ENCODE data around the gene ANKRD33B. TPM values are rescaled to one million over a fixed set of nuclear protein-coding genes. Genes with fewer than 3 reads are reported as not detected.

ANKRD33B gene
- total and polyA plus RNA-seq, 9 donors, result 1.1 to 1.9 (median 1.5) TPM

GRCh38 chr5:10536931-10537579 lies 26.8 kb upstream of the ANKRD33B start:
- no peak overlapping the region for H3K4me3 ChIP-seq (ENCODE audit: low read length)
- peaks cover 19% of the 10 kb centered on the region for H3K4me1 ChIP-seq (ENCODE audit: control insufficient read depth, insufficient read depth, low read length)
- H3K9me3 ChIP-seq (replicated peaks; ENCODE audit: control insufficient read depth, low read depth, low read length), result no peaks in the 10 kb centered on the region
- H3K36me3 ChIP-seq (ENCODE audit: control insufficient read depth, insufficient read depth, low read length), result no peaks in the 10 kb centered on the region
- 15% methylated on average over 10 of the region's 13 CpGs for WGBS (ENCODE audit: insufficient coverage)
- peak; percentile 33 for DNase-seq
- no peak overlapping the region for H3K27ac ChIP-seq (ENCODE audit: low read length)
- H3K27me3 ChIP-seq (ENCODE audit: control insufficient read depth, insufficient read depth, low read length), result peaks cover 21% of the 10 kb centered on the region

GRCh38 chr5:10537624-10538023 lies 26.2 kb upstream of the ANKRD33B start:
- no peak for DNase-seq
- Histone ChIP-seq H3K4me1 (ENCODE audit: control insufficient read depth, insufficient read depth, low read length) (peaks cover 18% of the 10 kb centered on the region), H3K4me3 (ENCODE audit: low read length) (no peak overlapping the region), H3K9me3 (replicated peaks; ENCODE audit: control insufficient read depth, low read depth, low read length) (no peaks in the 10 kb centered on the region), H3K27me3 (ENCODE audit: control insufficient read depth, insufficient read depth, low read length) (peaks cover 22% of the 10 kb centered on the region), H3K27ac (ENCODE audit: low read length) (no peak overlapping the region), H3K36me3 (ENCODE audit: control insufficient read depth, insufficient read depth, low read length) (no peaks in the 10 kb centered on the region)
- no CpG with 5 or more reads among the region's 4 CpGs for WGBS (ENCODE audit: insufficient coverage)

GRCh38 chr5:10538103-10538788 lies 25.6 kb upstream of the ANKRD33B start:
- H3K27me3 ChIP-seq (ENCODE audit: control insufficient read depth, insufficient read depth, low read length), result peaks cover 25% of the 10 kb centered on the region
- WGBS (ENCODE audit: insufficient coverage), result 79% methylated on average over 13 of the region's 14 CpGs
- no peak for DNase-seq
- no peaks in the 10 kb centered on the region for H3K36me3 ChIP-seq (ENCODE audit: control insufficient read depth, insufficient read depth, low read length)
- no peak overlapping the region for H3K4me3 ChIP-seq (ENCODE audit: low read length)
- no peak overlapping the region for H3K27ac ChIP-seq (ENCODE audit: low read length)
- H3K4me1 ChIP-seq (ENCODE audit: control insufficient read depth, insufficient read depth, low read length), result peaks cover 13% of the 10 kb centered on the region
- H3K9me3 ChIP-seq (replicated peaks; ENCODE audit: control insufficient read depth, low read depth, low read length), result no peaks in the 10 kb centered on the region

GRCh38 chr5:10538789-10539686 lies 24.8 kb upstream of the ANKRD33B start:
- H3K9me3 ChIP-seq (replicated peaks; ENCODE audit: control insufficient read depth, low read depth, low read length), result no peaks in the 10 kb centered on the region
- WGBS (ENCODE audit: insufficient coverage), result 76% methylated on average over 13 of the region's 19 CpGs
- H3K27ac ChIP-seq (ENCODE audit: low read length), result no peak overlapping the region
- H3K4me3 ChIP-seq (ENCODE audit: low read length), result no peak overlapping the region
- H3K4me1 ChIP-seq (ENCODE audit: control insufficient read depth, insufficient read depth, low read length), result peaks cover 9% of the 10 kb centered on the region
- peaks cover 28% of the 10 kb centered on the region for H3K27me3 ChIP-seq (ENCODE audit: control insufficient read depth, insufficient read depth, low read length)
- H3K36me3 ChIP-seq (ENCODE audit: control insufficient read depth, insufficient read depth, low read length), result no peaks in the 10 kb centered on the region
- DNase-seq, result no peak

GRCh38 chr5:10539687-10539998 lies 24.2 kb upstream of the ANKRD33B start:
- 90% methylated on average over 2 of the region's 3 CpGs for WGBS (ENCODE audit: insufficient coverage)
- Histone ChIP-seq H3K4me3 (ENCODE audit: low read length) (no peak overlapping the region), H3K27ac (ENCODE audit: low read length) (no peak overlapping the region), H3K9me3 (replicated peaks; ENCODE audit: control insufficient read depth, low read depth, low read length) (no peaks in the 10 kb centered on the region), H3K36me3 (ENCODE audit: control insufficient read depth, insufficient read depth, low read length) (no peaks in the 10 kb centered on the region), H3K27me3 (ENCODE audit: control insufficient read depth, insufficient read depth, low read length) (peaks cover 28% of the 10 kb centered on the region), H3K4me1 (ENCODE audit: control insufficient read depth, insufficient read depth, low read length) (peaks cover 6% of the 10 kb centered on the region)
- DNase-seq, result no peak

- Histone ChIP-seq H3K4me1 (ENCODE audit: control insufficient read depth, insufficient read depth, low read length) (peaks cover 6% of the 10 kb centered on the region), H3K4me3 (ENCODE audit: low read length) (no peak overlapping the region), H3K27me3 (ENCODE audit: control insufficient read depth, insufficient read depth, low read length) (peaks cover 30% of the 10 kb centered on the region), H3K9me3 (replicated peaks; ENCODE audit: control insufficient read depth, low read depth, low read length) (no peaks in the 10 kb centered on the region), H3K36me3 (ENCODE audit: control insufficient read depth, insufficient read depth, low read length) (no peaks in the 10 kb centered on the region), H3K27ac (ENCODE audit: low read length) (no peak overlapping the region)
- WGBS (ENCODE audit: insufficient coverage), result 93% methylated on average over 5 of the region's 11 CpGs
- no peak for DNase-seq
Observed at GRCh38 chr5:10540036-10540544, 23.8 kb upstream of the ANKRD33B start.

- Histone ChIP-seq H3K27me3 (ENCODE audit: control insufficient read depth, insufficient read depth, low read length) (peaks cover 29% of the 10 kb centered on the region), H3K36me3 (ENCODE audit: control insufficient read depth, insufficient read depth, low read length) (no peaks in the 10 kb centered on the region), H3K4me3 (ENCODE audit: low read length) (no peak overlapping the region), H3K4me1 (ENCODE audit: control insufficient read depth, insufficient read depth, low read length) (peaks cover 6% of the 10 kb centered on the region), H3K27ac (ENCODE audit: low read length) (no peak overlapping the region), H3K9me3 (replicated peaks; ENCODE audit: control insufficient read depth, low read depth, low read length) (no peaks in the 10 kb centered on the region)
- WGBS (ENCODE audit: insufficient coverage), result 80% methylated on average over 10 of the region's 13 CpGs
- no peak for DNase-seq
Observed at GRCh38 chr5:10540951-10541646, 22.8 kb upstream of the ANKRD33B start.

GRCh38 chr5:10542055-10542550 lies 21.8 kb upstream of the ANKRD33B start:
- Histone ChIP-seq H3K36me3 (ENCODE audit: control insufficient read depth, insufficient read depth, low read length) (no peaks in the 10 kb centered on the region), H3K4me1 (ENCODE audit: control insufficient read depth, insufficient read depth, low read length) (peaks cover 4% of the 10 kb centered on the region), H3K27ac (ENCODE audit: low read length) (no peak overlapping the region), H3K4me3 (ENCODE audit: low read length) (no peak overlapping the region), H3K9me3 (replicated peaks; ENCODE audit: control insufficient read depth, low read depth, low read length) (no peaks in the 10 kb centered on the region), H3K27me3 (ENCODE audit: control insufficient read depth, insufficient read depth, low read length) (peaks cover 32% of the 10 kb centered on the region)
- WGBS (ENCODE audit: insufficient coverage), result no CpG with 5 or more reads among the region's 2 CpGs
- DNase-seq, result no peak

GRCh38 chr5:10543585-10544040 lies 20.3 kb upstream of the ANKRD33B start:
- Histone ChIP-seq H3K9me3 (replicated peaks; ENCODE audit: control insufficient read depth, low read depth, low read length) (no peaks in the 10 kb centered on the region), H3K4me3 (ENCODE audit: low read length) (no peak overlapping the region), H3K36me3 (ENCODE audit: control insufficient read depth, insufficient read depth, low read length) (no peaks in the 10 kb centered on the region), H3K4me1 (ENCODE audit: control insufficient read depth, insufficient read depth, low read length) (no peaks in the 10 kb centered on the region), H3K27ac (ENCODE audit: low read length) (no peak overlapping the region), H3K27me3 (ENCODE audit: control insufficient read depth, insufficient read depth, low read length) (peaks cover 25% of the 10 kb centered on the region)
- WGBS (ENCODE audit: insufficient coverage), result 71% methylated on average over 4 of the region's 7 CpGs
- no peak for DNase-seq

Data from muscle of leg (tissue), 11 donors.